ENCODE data around the gene IARS2. TPM values are rescaled to one million over a fixed set of nuclear protein-coding genes. Genes with fewer than 3 reads are reported as not detected.
A peak's percentile ranks its signal among the peaks of the same experiment; 100 is the strongest.

IARS2 gene
- polyA plus RNA-seq, 3 donors = 11.8 to 42.6 (median 36.8) TPM

DNA sequence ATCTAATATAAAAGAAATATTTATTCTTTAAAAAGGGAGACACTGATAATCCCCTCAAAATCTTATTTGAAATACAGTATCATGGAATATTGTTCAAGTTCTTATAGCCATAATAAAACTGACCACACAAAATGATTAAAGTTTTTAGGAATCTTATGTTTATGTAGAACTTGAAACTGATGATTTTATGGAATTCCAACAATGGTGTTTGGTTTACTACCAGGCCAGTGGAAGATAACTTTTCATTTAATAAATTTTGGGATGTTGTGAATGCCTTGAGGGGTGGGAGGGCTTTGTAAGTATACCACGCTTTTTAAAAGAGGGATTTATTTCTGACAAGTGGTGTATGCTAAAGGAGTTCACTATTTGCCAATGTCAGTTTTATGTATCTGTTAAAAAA, 90.6 kb downstream of the IARS2 start:
- H3K27ac Mint-ChIP-seq = no peak overlapping the region
- Histone ChIP-seq H2AFZ (ENCODE audit: insufficient read depth, low read depth, low read length, poor library complexity, severe bottlenecking) (no peak overlapping the region), H3K79me2 (ENCODE audit: insufficient read depth, low read length) (no peaks in the 10 kb centered on the region)

GRCh38 chr1:220186752-220187151, 92.8 kb downstream of the IARS2 start:
- H3K4me3 Mint-ChIP-seq = no peak overlapping the region
- no peak for DNase-seq
- WGBS (ENCODE audit: insufficient coverage) = no CpG with 5 or more reads among the region's 2 CpGs
- Histone ChIP-seq H3K4me3 (replicated peaks in 1 of 3; ENCODE audit: low read depth in 2 of 3, low read length in 3 of 3) (no peak overlapping the region), H3K9me3 (replicated peaks in 1 of 2; ENCODE audit: control insufficient read depth in 1 of 2, insufficient read depth in 1 of 2, low read length in 2 of 2) (no peaks in the 10 kb centered on the region), H3K9ac (ENCODE audit: insufficient read depth, low read length, poor library complexity, severe bottlenecking) (no peak overlapping the region), H3K4me2 (replicated peaks; ENCODE audit: extremely low read depth, low read length, poor library complexity, severe bottlenecking) (no peak overlapping the region), H3K79me2 (ENCODE audit: insufficient read depth, low read length) (no peaks in the 10 kb centered on the region), H3K27me3 (ENCODE audit: control insufficient read depth in 2 of 2, insufficient read depth in 2 of 2, low read length in 2 of 2) (no peaks in the 10 kb centered on the region), H3K27ac (ENCODE audit: low read depth in 1 of 2, low read length in 2 of 2) (no peak overlapping the region), H2AFZ (ENCODE audit: insufficient read depth, low read depth, low read length, poor library complexity, severe bottlenecking) (no peak overlapping the region), H4K20me1 (ENCODE audit: insufficient read depth, low read length) (no peaks in the 10 kb centered on the region), H3K36me3 (replicated peaks in 1 of 2; ENCODE audit: control insufficient read depth in 1 of 2, insufficient read depth in 2 of 2, low read length in 2 of 2) (peaks cover 84 to 95% of the 10 kb centered on the region in 2 donors), H3K4me1 (ENCODE audit: control insufficient read depth in 1 of 2, insufficient read depth in 2 of 2, low read length in 2 of 2) (no peaks in the 10 kb centered on the region)
- H3K36me3 Mint-ChIP-seq = peaks cover 51 to 69% of the 10 kb centered on the region in 2 donors
- peak overlapping the region in 1 of 7 donors; percentile 10 for H3K27ac Mint-ChIP-seq
- intact Hi-C loops (cut with micrococcal nuclease) = no loop called here
- H3K9me3 Mint-ChIP-seq = no peaks in the 10 kb centered on the region
- no peaks in the 10 kb centered on the region for H3K27me3 Mint-ChIP-seq (ENCODE audit: low read depth in 3 of 3)
- TF ChIP-seq CTCF (IDR thresholded peaks at IDR 0.05) = no peak
- H3K4me1 Mint-ChIP-seq = no peaks in the 10 kb centered on the region

More for the DNA sequence above, 90.6 kb downstream of the IARS2 start:
- TF ChIP-seq CTCF (IDR thresholded peaks at IDR 0.05) = no peak
- H3K4me1 ChIP-seq (ENCODE audit: control insufficient read depth in 1 of 2, insufficient read depth in 2 of 2, low read length in 2 of 2) = no peaks in the 10 kb centered on the region
- H3K9me3 ChIP-seq (replicated peaks in 1 of 2; ENCODE audit: control insufficient read depth in 1 of 2, insufficient read depth in 1 of 2, low read length in 2 of 2) = no peaks in the 10 kb centered on the region
- Mint-ChIP-seq H3K4me1 (no peaks in the 10 kb centered on the region), H3K9me3 (peaks cover 0 to 3% (median 0%) of the 10 kb centered on the region in 7 donors), H3K36me3 (peaks cover 61 to 75% of the 10 kb centered on the region in 2 donors), H3K27me3 (ENCODE audit: low read depth in 3 of 3) (no peaks in the 10 kb centered on the region), H3K4me3 (no peak overlapping the region)
- no peak overlapping the region for H3K9ac ChIP-seq (ENCODE audit: insufficient read depth, low read length, poor library complexity, severe bottlenecking)
- no peak overlapping the region for H3K4me3 ChIP-seq (replicated peaks in 1 of 3; ENCODE audit: low read depth in 2 of 3, low read length in 3 of 3)
- H3K27me3 ChIP-seq (ENCODE audit: control insufficient read depth in 2 of 2, insufficient read depth in 2 of 2, low read length in 2 of 2) = no peaks in the 10 kb centered on the region
- 88% methylated on average over 1 of the region's 1 CpG for WGBS (ENCODE audit: insufficient coverage)
- no peak overlapping the region for H3K27ac ChIP-seq (ENCODE audit: low read depth in 1 of 2, low read length in 2 of 2)
- no peak overlapping the region for H3K4me2 ChIP-seq (replicated peaks; ENCODE audit: extremely low read depth, low read length, poor library complexity, severe bottlenecking)
- no peak for DNase-seq
- H3K36me3 ChIP-seq (replicated peaks in 1 of 2; ENCODE audit: control insufficient read depth in 1 of 2, insufficient read depth in 2 of 2, low read length in 2 of 2) = peaks cover 87 to 93% of the 10 kb centered on the region in 2 donors
- intact Hi-C loops (cut with micrococcal nuclease) = no loop called here
- no peaks in the 10 kb centered on the region for H4K20me1 ChIP-seq (ENCODE audit: insufficient read depth, low read length)
